ENCODE data around the gene DAZAP1.

- TF ChIP-seq CTCF (IDR thresholded peaks at IDR 0.05) (no peak), EZH2 (IDR thresholded peaks at IDR 0.05) (no peak), EZH2phosphoT487 (IDR thresholded peaks at IDR 0.05) (no peak)
Observed at GRCh38 chr19:1426736-1427135, 19.4 kb downstream of the DAZAP1 start.
